ENCODE measurements around the gene TNS4.

GRCh38 chr17:40538019-40538935 lies 36.9 kb upstream of the TNS4 start:
- no peak for TF ChIP-seq CTCF (IDR thresholded peaks at IDR 0.05)
- no peak for TF ChIP-seq POLR2A (IDR thresholded peaks at IDR 0.05)

All from esophagus squamous epithelium (tissue), 4 donors.